ENCODE data around the gene PCNT.

GRCh38 chr21:46483300-46484295, 159.6 kb downstream of the PCNT start:
- TF ChIP-seq MXI1 (IDR thresholded peaks at IDR 0.05; ENCODE audit: low read depth, low read length) = no peak
- no peak for TF ChIP-seq ZBTB12 (CRISPR knock-in tag; IDR thresholded peaks at IDR 0.05)
- no peak for TF ChIP-seq POLR2A (conservative IDR thresholded peaks at IDR 0.05)
